GM23338 (cell line): ENCODE measurements around the gene HNRNPAB. TPM values are rescaled to one million over a fixed set of nuclear protein-coding genes. Genes with fewer than 3 reads are reported as not detected.
A peak's percentile ranks its signal among the peaks of the same experiment; 100 is the strongest.

ENCODE experiments used
- ATAC-seq: fragments of 200-7000 bp; cut with Tn5 transposase; 3 replicates; pipeline ENCODE4 v1.9.1; 2020
- DNase-seq: peaks from one replicate; pipeline ENCODE4 v3.0.0-alpha.2; 2015; ENCODE audit warnings: low spot score
- H2AFZ ChIP-seq: fragments of 200-600 bp; sonication (generic); 2 replicates; pipeline ENCODE4 v1.8.0; 2016; ENCODE audit warnings: antibody characterized with exemption, mild to moderate bottlenecking, moderate library complexity
- H3F3A ChIP-seq: fragments of 200-600 bp; sonication (generic); replicated peaks from 2 replicates; pipeline ENCODE4 v1.8.0; 2017; ENCODE audit warnings: antibody characterized with exemption, mixed run types, low read depth
- H3K27ac ChIP-seq: fragments of 200-600 bp; sonication (generic); 2 replicates; pipeline ENCODE4 v1.6.1; 2016; ENCODE audit warnings: low read depth
- H3K27me3 ChIP-seq: fragments of 200-600 bp; sonication (generic); 2 replicates; pipeline ENCODE4 v1.8.0; 2016; ENCODE audit warnings: mild to moderate bottlenecking, mixed run types, moderate library complexity; ENCODE audit not compliant: insufficient read depth
- H3K36me3 ChIP-seq: fragments of 200-600 bp; sonication (generic); 2 replicates; pipeline ENCODE4 v1.8.0; 2016; ENCODE audit warnings: mild to moderate bottlenecking; ENCODE audit not compliant: insufficient read depth
- H3K4me1 ChIP-seq: fragments of 200-600 bp; sonication (generic); 2 replicates; pipeline ENCODE4 v1.8.0; 2016; ENCODE audit warnings: mild to moderate bottlenecking, moderate library complexity; ENCODE audit not compliant: insufficient read depth
- H3K4me2 ChIP-seq: fragments of 200-600 bp; sonication (generic); 2 replicates; pipeline ENCODE4 v1.7.1; 2017; ENCODE audit warnings: mixed run types
- H3K4me3 ChIP-seq: fragments of 200-600 bp; sonication (generic); 2 replicates; pipeline ENCODE4 v1.6.1; 2016; ENCODE audit warnings: mixed run types
- H3K79me2 ChIP-seq: fragments of 200-600 bp; sonication (generic); replicated peaks from 2 replicates; pipeline ENCODE4 v1.8.0; 2017; ENCODE audit warnings: mild to moderate bottlenecking; ENCODE audit not compliant: insufficient read depth
- H3K9me2 ChIP-seq: fragments of 200-600 bp; sonication (generic); 2 replicates; pipeline ENCODE4 v1.8.0; 2017; ENCODE audit not compliant: insufficient read depth
- H4K20me1 ChIP-seq: fragments of 200-600 bp; sonication (generic); replicated peaks from 2 replicates; pipeline ENCODE4 v1.8.0; 2017; ENCODE audit warnings: mild to moderate bottlenecking; ENCODE audit not compliant: insufficient read depth
- H3K27ac Mint-ChIP-seq: 2 replicates; pipeline ENCODE4 v1.8.0; 2020; ENCODE audit warnings: inconsistent platforms, mild to moderate bottlenecking, moderate library complexity, mixed read lengths
- H3K27me3 Mint-ChIP-seq: 3 replicates; pipeline ENCODE4 v1.8.0; 2022; ENCODE audit warnings: low read depth, mild to moderate bottlenecking, moderate library complexity, mixed read lengths, inconsistent platforms; ENCODE audit not compliant: insufficient read depth, poor library complexity
- H3K36me3 Mint-ChIP-seq: 3 replicates; pipeline ENCODE4 v1.8.0; 2021; ENCODE audit warnings: low read depth, mild to moderate bottlenecking, inconsistent platforms, moderate library complexity, mixed read lengths
- H3K4me1 Mint-ChIP-seq: 3 replicates; pipeline ENCODE4 v1.8.0; 2020; ENCODE audit warnings: mild to moderate bottlenecking, inconsistent platforms, mixed read lengths
- H3K4me3 Mint-ChIP-seq: 3 replicates; pipeline ENCODE4 v1.8.0; 2021; ENCODE audit warnings: moderate library complexity, mild to moderate bottlenecking, inconsistent platforms, mixed read lengths
- H3K9me3 Mint-ChIP-seq: 3 replicates; pipeline ENCODE4 v1.8.0; 2020; ENCODE audit warnings: moderate library complexity, mild to moderate bottlenecking, inconsistent platforms, mixed read lengths
- ETS1 ChIP-seq: IDR thresholded peaks from 2 replicates; pipeline ENCODE4 v1.6.1; 2016; ENCODE audit warnings: antibody characterized with exemption
- EZH2 ChIP-seq: fragments of 200-600 bp; sonication (generic); IDR thresholded peaks from one replicate; pipeline ENCODE4 v1.8.0; 2017; ENCODE audit warnings: antibody characterized with exemption, mild to moderate bottlenecking, low read depth; ENCODE audit not compliant: unreplicated experiment
- EZH2phosphoT487 ChIP-seq: fragments of 200-600 bp; sonication (generic); IDR thresholded peaks from one replicate; pipeline ENCODE4 v1.8.1; 2018; ENCODE audit warnings: antibody characterized with exemption; ENCODE audit not compliant: unreplicated experiment
- JUNB ChIP-seq: IDR thresholded peaks from one replicate; pipeline ENCODE4 v1.6.1; 2016; ENCODE audit warnings: antibody characterized with exemption; ENCODE audit not compliant: unreplicated experiment
- ZNF114 ChIP-seq: fragments of 250-450 bp; sonication (Bioruptor Pico); IDR thresholded peaks from 2 replicates; pipeline ENCODE4 v1.5.0; 2020; ENCODE audit warnings: mild to moderate bottlenecking, moderate library complexity
- ZNF331 ChIP-seq: fragments of 250-450 bp; sonication (Bioruptor Pico); IDR thresholded peaks from 2 replicates; pipeline ENCODE4 v1.5.0; 2020; ENCODE audit warnings: low read depth, mild to moderate bottlenecking, moderate library complexity
- ZNF462 ChIP-seq: fragments of 250-450 bp; sonication (Bioruptor Pico); IDR thresholded peaks from 2 replicates; pipeline ENCODE4 v1.5.0; 2020; ENCODE audit warnings: mild to moderate bottlenecking, moderate library complexity
- polyA plus RNA-seq: library from polyadenylated mRNA; unstranded; fragments of >200 nt; fragmentation: Nextera tagmentation; extraction: Ambion mirVana; gene quantifications from 2 replicates; pipeline ENCODE4 v1.2.1, GENCODE V29; 2016
- total RNA-seq: library from RNA; depleted of rRNA; stranded (reverse); fragments of >200 nt; shearing (Covaris generic); gene quantifications from 2 replicates; pipeline ENCODE4 v1.2.3, GENCODE V29; 2014

The HNRNPAB gene
- total and polyA plus RNA-seq, 2 experiments from 2014 or later: 304 to 579 TPM

- TF ChIP-seq ZNF462 (CRISPR knock-in tag): no peak
- TF ChIP-seq EZH2: no peak
- no peak for TF ChIP-seq JUNB
- TF ChIP-seq ZNF331 (CRISPR knock-in tag): no peak
- no peak for TF ChIP-seq ETS1
Observed at GRCh38 chr5:178201927-178202235, 2.5 kb upstream of the HNRNPAB start (continued).

- H3K79me2 ChIP-seq: peaks cover 39% of the 10 kb centered on the region
- no peak overlapping the region for H3K27ac Mint-ChIP-seq
- H3K4me1 ChIP-seq: peaks cover 23% of the 10 kb centered on the region
- H3K36me3 Mint-ChIP-seq: peaks cover 27% of the 10 kb centered on the region
- H3K9me3 Mint-ChIP-seq: peaks cover 8% of the 10 kb centered on the region
- H4K20me1 ChIP-seq: peaks cover 22% of the 10 kb centered on the region
- no peak overlapping the region for H2AFZ ChIP-seq
- H3K36me3 ChIP-seq: peaks cover 22% of the 10 kb centered on the region
- no peak for ATAC-seq
- no peaks in the 10 kb centered on the region for H3K27me3 ChIP-seq
- peak overlapping the region; percentile 48; the same call in 1 of the 3 replicates for H3K4me3 Mint-ChIP-seq
- no peak overlapping the region for H3K4me2 ChIP-seq
- no peak for DNase-seq
- H3K9me2 ChIP-seq: no peaks in the 10 kb centered on the region
- no peak overlapping the region for H3K4me3 ChIP-seq
- peaks cover 27% of the 10 kb centered on the region for H3K27me3 Mint-ChIP-seq
- H3K27ac ChIP-seq: no peak overlapping the region
- H3F3A ChIP-seq: peaks cover 23% of the 10 kb centered on the region
- peaks cover 28% of the 10 kb centered on the region for H3K4me1 Mint-ChIP-seq
- TF ChIP-seq ZNF462 (CRISPR knock-in tag) (no peak), JUNB (no peak), EZH2phosphoT487 (no peak), ZNF114 (CRISPR knock-in tag) (no peak), ZNF331 (CRISPR knock-in tag) (no peak)
Observed at GRCh38 chr5:178202541-178202940, 1.8 kb upstream of the HNRNPAB start.
